Calu3 (cell line): Measurements from ENCODE around the gene SPTB. TPM values are rescaled to one million over a fixed set of nuclear protein-coding genes. Genes with fewer than 3 reads are reported as not detected.

Experiments used
- BruUV-seq: library from RNA; stranded (reverse); fragments of 400-500 nt; replicated peaks from 2 replicates; lab custom pipeline; 2021; lab: Mats Ljungman, UMichigan
- CTCF ChIA-PET: fragments of 300-600 bp; sonication (Branson Sonifier 250); formaldehyde crosslinking; loops from one replicate; lab custom pipeline; 2022; ENCODE audit warnings: antibody characterized with exemption; lab: Charles Lee
- DNase-seq: peaks from one replicate; pipeline ENCODE4 v3.0.0; 2022
- H3K27ac Mint-ChIP-seq: one replicate; pipeline ENCODE4 v1.8.0; 2022; ENCODE audit warnings: mixed read lengths; ENCODE audit not compliant: unreplicated experiment
- H3K27me3 Mint-ChIP-seq: one replicate; pipeline ENCODE4 v1.8.0; 2022; ENCODE audit warnings: mixed read lengths; ENCODE audit not compliant: unreplicated experiment
- H3K36me3 Mint-ChIP-seq: one replicate; pipeline ENCODE4 v1.8.0; 2022; ENCODE audit warnings: mild to moderate bottlenecking, moderate library complexity, mixed read lengths; ENCODE audit not compliant: insufficient read depth, unreplicated experiment
- H3K4me1 Mint-ChIP-seq: one replicate; pipeline ENCODE4 v1.8.0; 2022; ENCODE audit warnings: mild to moderate bottlenecking, low read depth, mixed read lengths; ENCODE audit not compliant: unreplicated experiment
- H3K4me3 Mint-ChIP-seq: one replicate; pipeline ENCODE4 v1.8.0; 2022; ENCODE audit warnings: mild to moderate bottlenecking, low read depth, moderate library complexity, mixed read lengths; ENCODE audit not compliant: unreplicated experiment
- H3K9me3 Mint-ChIP-seq: one replicate; pipeline ENCODE4 v1.8.0; 2022; ENCODE audit warnings: low read depth, mixed read lengths; ENCODE audit not compliant: unreplicated experiment
- CTCF ChIP-seq: fragments of 200-600 bp; IDR thresholded peaks from one replicate; pipeline ENCODE4 v1.8.0; 2022; ENCODE audit warnings: antibody characterized with exemption; ENCODE audit not compliant: unreplicated experiment
- intact Hi-C: fragments of 100-400 bp; cut with micrococcal nuclease; formaldehyde crosslinking; loops from one replicate; pipeline ENCODE4 v1.10.0; 2022; ENCODE audit not compliant: unreplicated experiment
- total RNA-seq: library from RNA; stranded (reverse); gene quantifications from 2 replicates; pipeline ENCODE4 v1.2.3, GENCODE V29; 2022

The SPTB gene
- total RNA-seq, 1 experiment from 2014 or later = not detected

GRCh38 chr14:64773046-64773445 is 106.7 kb downstream of the SPTB start:
- Mint-ChIP-seq H3K27me3 (peaks cover 68% of the 10 kb centered on the region), H3K9me3 (no peaks in the 10 kb centered on the region), H3K4me3 (no peak overlapping the region), H3K36me3 (no peaks in the 10 kb centered on the region), H3K4me1 (no peaks in the 10 kb centered on the region), H3K27ac (no peak overlapping the region)
- CTCF ChIA-PET = interaction anchor here (1.1 kb wide), 1 partner anchor 119 kb away, joined by 3 read pairs; no protein-coding TSS in a partner anchor
- no peak for DNase-seq
- intact Hi-C loops = no loop called here
- TF ChIP-seq CTCF = no peak
- no TSS peak for BruUV-seq

- BruUV-seq = no TSS peak
- Mint-ChIP-seq H3K9me3 (no peaks in the 10 kb centered on the region), H3K4me3 (no peak overlapping the region), H3K4me1 (no peaks in the 10 kb centered on the region), H3K27ac (no peak overlapping the region), H3K36me3 (no peaks in the 10 kb centered on the region), H3K27me3 (peaks cover 67% of the 10 kb centered on the region)
- intact Hi-C loops = no loop called here
- no peak for DNase-seq
- CTCF ChIA-PET = interaction anchor here (1.1 kb wide), 1 partner anchor 119 kb away, joined by 3 read pairs; no protein-coding TSS in a partner anchor
- no peak for TF ChIP-seq CTCF
These were observed 107.2 kb downstream of the SPTB start for GRCh38 chr14:64772397-64772950.

GRCh38 chr14:64771161-64771560 is 108.5 kb downstream of the SPTB start:
- no peak for TF ChIP-seq CTCF
- no peak overlapping the region for H3K4me3 Mint-ChIP-seq
- CTCF ChIA-PET = interaction anchor here (0.6 kb wide), 1 partner anchor 14 kb away, joined by 3 read pairs; no protein-coding TSS in a partner anchor

GRCh38 chr14:64770751-64771150 is 109.0 kb downstream of the SPTB start:
- H3K4me3 Mint-ChIP-seq = no peak overlapping the region
- intact Hi-C loops = no loop called here
- no peak for DNase-seq
- no peaks in the 10 kb centered on the region for H3K9me3 Mint-ChIP-seq
- no peak overlapping the region for H3K27ac Mint-ChIP-seq
- TF ChIP-seq CTCF = no peak
- H3K27me3 Mint-ChIP-seq = peaks cover 50% of the 10 kb centered on the region
- H3K36me3 Mint-ChIP-seq = no peaks in the 10 kb centered on the region
- H3K4me1 Mint-ChIP-seq = no peaks in the 10 kb centered on the region
- BruUV-seq = no TSS peak
- CTCF ChIA-PET = interaction anchor here (0.6 kb wide), 1 partner anchor 15 kb away, joined by 3 read pairs; no protein-coding TSS in a partner anchor

More at GRCh38 chr14:64771161-64771560, 108.5 kb downstream of the SPTB start:
- no peak for DNase-seq
- no peak overlapping the region for H3K27ac Mint-ChIP-seq
- no peaks in the 10 kb centered on the region for H3K36me3 Mint-ChIP-seq
- H3K9me3 Mint-ChIP-seq = no peaks in the 10 kb centered on the region
- intact Hi-C loops = no loop called here
- no TSS peak for BruUV-seq
- H3K4me1 Mint-ChIP-seq = no peaks in the 10 kb centered on the region
- H3K27me3 Mint-ChIP-seq = peaks cover 54% of the 10 kb centered on the region
